Breast epithelium (tissue), 3 donors: Measurements from ENCODE around the gene ISYNA1.

Source experiments
- CTCF ChIP-seq, 3 donors: fragments of 450-650 bp; IDR thresholded peaks; one replicate each; pipeline ENCODE4 v1.5.1; 2016 to 2017; ENCODE audit warnings: antibody characterized with exemption in 3 of 3, mild to moderate bottlenecking in 3 of 3, moderate library complexity in 3 of 3
- POLR2A ChIP-seq: fragments of 450-650 bp; IDR thresholded peaks from one replicate; pipeline ENCODE4 v1.6.1; 2016; ENCODE audit warnings: antibody characterized with exemption, mild to moderate bottlenecking, moderate library complexity
- POLR2AphosphoS5 ChIP-seq, 3 donors: sonication (generic); formaldehyde crosslinking; IDR thresholded peaks; one replicate each; pipeline ENCODE4 v1.6.1; 2017; ENCODE audit warnings: antibody characterized with exemption in 3 of 3

DNA sequence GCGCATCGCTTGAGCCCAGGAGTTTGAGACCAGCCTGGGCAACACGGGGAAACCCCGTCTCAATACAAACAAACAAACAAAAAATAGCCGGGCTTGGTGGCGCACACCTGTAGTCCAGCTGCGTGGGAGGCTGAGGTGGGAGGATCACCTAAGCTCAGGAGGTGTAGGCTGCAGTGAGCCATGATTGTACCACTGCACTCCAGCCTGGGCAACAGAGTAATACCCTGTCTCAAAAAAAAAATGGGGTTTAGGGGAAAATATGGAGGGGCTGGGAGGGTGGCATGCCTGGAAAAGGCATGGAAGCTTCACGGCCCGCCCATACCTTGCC, 1.9 kb upstream of the ISYNA1 start:
- TF ChIP-seq CTCF (IDR thresholded peaks at IDR 0.05) = no peak
- TF ChIP-seq POLR2AphosphoS5 (IDR thresholded peaks at IDR 0.05) = no peak
- TF ChIP-seq POLR2A = no peak
